HG02571 (cell line): Measurements from ENCODE around the gene MS4A10.

Source experiments
- ATAC-seq: cut with Tn5 transposase; IDR thresholded peaks from one replicate; pipeline ENCODE4 v1.9.1; 2021; ENCODE audit warnings: mild to moderate bottlenecking, moderate library complexity; ENCODE audit not compliant: unreplicated experiment

MS4A10 gene

GRCh38 chr11:60847281-60847680 is 62.1 kb downstream of the MS4A10 start:
- no peak for ATAC-seq

GRCh38 chr11:60847896-60848295 is 62.8 kb downstream of the MS4A10 start:
- ATAC-seq, result no peak

- no peak for ATAC-seq
Observed at GRCh38 chr11:60848714-60849151, 63.6 kb downstream of the MS4A10 start.

- no peak for ATAC-seq
Observed at GRCh38 chr11:60849641-60850520, 64.7 kb downstream of the MS4A10 start.
